Common myeloid progenitor, CD34-positive (primary cell): Measurements from ENCODE around the gene REEP1.

Experiments used
- CTCF ChIA-PET: fragments of 350-600 bp; sonication (Branson Sonifier 250); formaldehyde crosslinking; loops from one replicate; lab custom pipeline; 2021; ENCODE audit warnings: antibody characterized with exemption; lab: Charles Lee
- POLR2A ChIA-PET: fragments of 350-600 bp; sonication (Branson Sonifier 250); formaldehyde crosslinking; loops from one replicate; lab custom pipeline; 2021; ENCODE audit warnings: antibody characterized with exemption; lab: Charles Lee
- DNase-seq, 3 donors: peaks; one replicate each; pipeline versions ENCODE4 v3.0.0 to v3.0.0-alpha.2; 2013
- H3K27ac ChIP-seq, 2 experiments: 1 replicate in 1 of 2; 2 replicates in 1 of 2; pipeline ENCODE4 v1.7.0; 2013; ENCODE audit warnings: inconsistent platforms in 2 of 2, low read length in 2 of 2, mild to moderate bottlenecking in 2 of 2, low read depth in 1 of 2, moderate library complexity in 1 of 2; ENCODE audit not compliant: severe bottlenecking in 2 of 2, insufficient read depth in 1 of 2, poor library complexity in 1 of 2
- H3K27me3 ChIP-seq, 5 experiments: replicated peaks in 2 of 5; 1 replicate in 3 of 5; 2 replicates in 2 of 5; pipeline versions ENCODE4 v1.6.1 to v1.7.0; 2013; ENCODE audit warnings: low read length in 4 of 5, mild to moderate bottlenecking in 2 of 5, moderate library complexity in 2 of 5, inconsistent platforms in 1 of 5; ENCODE audit not compliant: insufficient read depth in 5 of 5, control insufficient read depth in 4 of 5
- H3K36me3 ChIP-seq, 4 experiments: 1 replicate in 2 of 4; 2 replicates in 2 of 4; pipeline versions ENCODE4 v1.6.1 to v1.7.0; 2013; ENCODE audit warnings: low read length in 3 of 4, control low read depth in 1 of 4, mild to moderate bottlenecking in 1 of 4; ENCODE audit not compliant: control insufficient read depth in 4 of 4, insufficient read depth in 4 of 4
- H3K4me1 ChIP-seq, 4 experiments: 1 replicate in 3 of 4; 2 replicates in 1 of 4; pipeline versions ENCODE4 v1.6.1 to v1.7.1; 2013; ENCODE audit warnings: low read length in 3 of 4, mild to moderate bottlenecking in 3 of 4, control low read depth in 1 of 4, inconsistent platforms in 1 of 4, moderate library complexity in 1 of 4; ENCODE audit not compliant: control insufficient read depth in 4 of 4, insufficient read depth in 4 of 4; ENCODE audit errors: control extremely low read depth in 1 of 4
- H3K4me3 ChIP-seq, 7 experiments: 1 replicate in 4 of 7; 2 replicates in 3 of 7; pipeline versions ENCODE4 v1.5.1 to v1.7.0; 2013; ENCODE audit warnings: mild to moderate bottlenecking in 7 of 7, low read length in 6 of 7, moderate library complexity in 6 of 7, inconsistent platforms in 2 of 7, low read depth in 2 of 7, control low read depth in 1 of 7; ENCODE audit not compliant: insufficient read depth in 4 of 7, control insufficient read depth in 1 of 7; ENCODE audit errors: extremely low read depth in 1 of 7
- H3K9me3 ChIP-seq, 5 experiments: 1 replicate in 4 of 5; 2 replicates in 1 of 5; pipeline versions ENCODE4 v1.6.1 to v1.7.1; 2013; ENCODE audit warnings: low read length in 4 of 5, mild to moderate bottlenecking in 2 of 5, inconsistent platforms in 1 of 5, low read depth in 1 of 5, moderate library complexity in 1 of 5; ENCODE audit not compliant: control insufficient read depth in 4 of 5, insufficient read depth in 2 of 5; ENCODE audit errors: control extremely low read depth in 1 of 5
- WGBS: methylation state at CpG from one replicate; pipeline ENCODE4 v1.1.5; 2013; ENCODE audit not compliant: insufficient coverage; 5-methylcytosine and 5-hydroxymethylcytosine counted together

REEP1 gene

GRCh38 chr2:86366651-86367498 is 29.4 kb upstream of the REEP1 start:
- Histone ChIP-seq H3K9me3 (peaks cover 0 to 7% (median 0%) of the 10 kb centered on the region in 5 experiments), H3K36me3 (no peaks in the 10 kb centered on the region), H3K27me3 (no peaks in the 10 kb centered on the region), H3K4me1 (peaks cover 5 to 30% (median 13%) of the 10 kb centered on the region in 4 experiments), H3K27ac (no peak overlapping the region), H3K4me3 (no peak overlapping the region)
- 91% methylated on average over 6 of the region's 6 CpGs for WGBS
- DNase-seq: no peak
- POLR2A ChIA-PET: interaction anchor here (0.6 kb wide), 1 partner anchor 146 kb away, joined by 3 read pairs; no protein-coding TSS in a partner anchor
- CTCF ChIA-PET: interaction anchor here (0.9 to 3.6 kb wide), 6 partner anchors 7 to 152 kb away, joined by 3 to 30 read pairs (median 3); no protein-coding TSS in a partner anchor

- DNase-seq: no peak
- H3K27ac ChIP-seq: no peak overlapping the region
- H3K27me3 ChIP-seq: no peaks in the 10 kb centered on the region
- peaks cover 3 to 22% (median 10%) of the 10 kb centered on the region in 4 experiments for H3K4me1 ChIP-seq
- no peak overlapping the region for H3K4me3 ChIP-seq
- 100% methylated on average over 1 of the region's 2 CpGs for WGBS
- H3K9me3 ChIP-seq: peaks cover 0 to 2% (median 0%) of the 10 kb centered on the region in 5 experiments
- CTCF ChIA-PET: interaction anchor here (1.6 to 3.6 kb wide), 2 partner anchors 27 to 144 kb away, joined by 3 to 30 read pairs; no protein-coding TSS in a partner anchor
- H3K36me3 ChIP-seq: no peaks in the 10 kb centered on the region
- POLR2A ChIA-PET: no interaction called here
These were observed 27.5 kb upstream of the REEP1 start for GRCh38 chr2:86364894-86365293.

- no peak for DNase-seq
- no peak overlapping the region for H3K27ac ChIP-seq
- H3K36me3 ChIP-seq: no peaks in the 10 kb centered on the region
- peaks cover 0 to 6% (median 0%) of the 10 kb centered on the region in 4 experiments for H3K4me1 ChIP-seq
- CTCF ChIA-PET: no interaction called here
- peaks cover 0 to 3% (median 0%) of the 10 kb centered on the region in 5 experiments for H3K27me3 ChIP-seq
- WGBS: 81% methylated on average over 6 of the region's 7 CpGs
- H3K9me3 ChIP-seq: peaks cover 0 to 2% (median 0%) of the 10 kb centered on the region in 5 experiments
- POLR2A ChIA-PET: no interaction called here
- H3K4me3 ChIP-seq: no peak overlapping the region
These were observed 23.4 kb upstream of the REEP1 start for GRCh38 chr2:86360776-86361175.

GRCh38 chr2:86358957-86359356 is 21.5 kb upstream of the REEP1 start:
- H3K4me3 ChIP-seq: no peak overlapping the region
- no peaks in the 10 kb centered on the region for H3K4me1 ChIP-seq
- no peak for DNase-seq
- no peak overlapping the region for H3K27ac ChIP-seq
- 86% methylated on average over 1 of the region's 3 CpGs for WGBS
- H3K36me3 ChIP-seq: no peaks in the 10 kb centered on the region
- ChIA-PET CTCF (interaction anchor here (1.0 to 1.5 kb wide), 2 partner anchors 8 to 14 kb away, joined by 3 read pairs; no protein-coding TSS in a partner anchor), POLR2A (interaction anchor here (0.9 kb wide), 1 partner anchor 85 kb away, joined by 3 read pairs; no protein-coding TSS in a partner anchor)
- no peaks in the 10 kb centered on the region for H3K9me3 ChIP-seq
- peaks cover 0 to 3% (median 0%) of the 10 kb centered on the region in 5 experiments for H3K27me3 ChIP-seq

GRCh38 chr2:86357392-86357963 is 20.1 kb upstream of the REEP1 start:
- POLR2A ChIA-PET: no interaction called here
- Histone ChIP-seq H3K36me3 (no peaks in the 10 kb centered on the region), H3K4me3 (no peak overlapping the region), H3K27me3 (peaks cover 0 to 3% (median 0%) of the 10 kb centered on the region in 5 experiments), H3K4me1 (no peaks in the 10 kb centered on the region), H3K9me3 (no peaks in the 10 kb centered on the region), H3K27ac (no peak overlapping the region)
- WGBS: 92% methylated on average over 4 of the region's 5 CpGs
- DNase-seq: no peak
- CTCF ChIA-PET: interaction anchor here (1.3 to 2.2 kb wide), 3 partner anchors 10 to 19 kb away, joined by 3 to 5 read pairs (median 5); partner anchors contain the start of gene REEP1

GRCh38 chr2:86352727-86353221 is 15.3 kb upstream of the REEP1 start:
- ChIA-PET CTCF (no interaction called here), POLR2A (no interaction called here)
- H3K4me1 ChIP-seq: no peaks in the 10 kb centered on the region
- H3K4me3 ChIP-seq: no peak overlapping the region
- peaks cover 0 to 1% (median 0%) of the 10 kb centered on the region in 5 experiments for H3K9me3 ChIP-seq
- peaks cover 0 to 5% (median 2%) of the 10 kb centered on the region in 5 experiments for H3K27me3 ChIP-seq
- H3K27ac ChIP-seq: no peak overlapping the region
- no peak for DNase-seq
- 88% methylated on average over 4 of the region's 4 CpGs for WGBS
- H3K36me3 ChIP-seq: no peaks in the 10 kb centered on the region
